ENCODE data around the gene ZNF678.

DNA sequence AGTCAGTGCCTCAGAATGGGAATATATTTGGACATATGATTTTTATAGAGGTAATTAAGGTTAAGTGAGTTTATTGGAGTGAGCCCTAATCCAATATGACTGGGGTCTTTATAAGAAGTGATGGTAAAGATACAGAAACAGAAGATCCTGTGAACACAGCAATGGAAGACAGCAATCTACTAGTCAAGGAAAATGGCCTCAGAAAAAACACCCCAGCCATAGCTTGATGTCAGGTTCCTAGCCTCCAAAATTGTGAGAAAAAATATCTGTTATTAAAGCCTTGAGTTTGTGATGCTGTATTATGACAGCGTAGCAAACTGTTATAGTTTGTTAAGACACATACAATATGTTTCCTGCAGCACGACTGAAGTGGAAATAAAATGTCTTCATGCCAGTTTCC, 99.6 kb downstream of the ZNF678 start:
- no peak for TF ChIP-seq SP1 (IDR thresholded peaks at IDR 0.05)
- no peak for TF ChIP-seq FOXM1 (IDR thresholded peaks at IDR 0.05; ENCODE audit: borderline replicate concordance)
- no peak for TF ChIP-seq ZNF384 (IDR thresholded peaks at IDR 0.05)
- no peak for TF ChIP-seq TARDBP (IDR thresholded peaks at IDR 0.05)
- TF ChIP-seq, protein P1, sequence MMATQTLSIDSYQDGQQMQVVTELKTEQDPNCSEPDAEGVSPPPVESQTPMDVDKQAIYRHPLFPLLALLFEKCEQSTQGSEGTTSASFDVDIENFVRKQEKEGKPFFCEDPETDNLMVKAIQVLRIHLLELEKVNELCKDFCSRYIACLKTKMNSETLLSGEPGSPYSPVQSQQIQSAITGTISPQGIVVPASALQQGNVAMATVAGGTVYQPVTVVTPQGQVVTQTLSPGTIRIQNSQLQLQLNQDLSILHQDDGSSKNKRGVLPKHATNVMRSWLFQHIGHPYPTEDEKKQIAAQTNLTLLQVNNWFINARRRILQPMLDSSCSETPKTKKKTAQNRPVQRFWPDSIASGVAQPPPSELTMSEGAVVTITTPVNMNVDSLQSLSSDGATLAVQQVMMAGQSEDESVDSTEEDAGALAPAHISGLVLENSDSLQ (IDR thresholded peaks at IDR 0.05) = no peak
- TF ChIP-seq LEF1 (IDR thresholded peaks at IDR 0.05; ENCODE audit: borderline replicate concordance) = no peak
- TF ChIP-seq NFRKB (IDR thresholded peaks at IDR 0.05) = no peak
- no peak for TF ChIP-seq ARNT (IDR thresholded peaks at IDR 0.05)
- TF ChIP-seq SUZ12 (IDR thresholded peaks at IDR 0.05) = no peak
- TF ChIP-seq FOXK2 (IDR thresholded peaks at IDR 0.05) = no peak
- TF ChIP-seq ELF4 (IDR thresholded peaks at IDR 0.05) = no peak
